GM19043 (cell line): ENCODE results near the gene ATP7B.
A peak's percentile ranks its signal among the peaks of the same experiment; 100 is the strongest.
"Not testable (repeated sequence)": the region's sequence is repeated elsewhere in the genome, so short reads cannot be mapped to it uniquely, and the experiment has no call there.

Experiments
- ATAC-seq: cut with Tn5 transposase; IDR thresholded peaks from one replicate; pipeline ENCODE4 v1.9.1; 2021; ENCODE audit warnings: low read depth; ENCODE audit not compliant: unreplicated experiment

Gene ATP7B

GRCh38 chr13:52006523-52007245, 4.6 kb downstream of the ATP7B start:
- ATAC-seq, result no peak

GRCh38 chr13:52005841-52006522, 5.3 kb downstream of the ATP7B start:
- no peak for ATAC-seq

- ATAC-seq, result no peak
These were observed 6.6 kb downstream of the ATP7B start for GRCh38 chr13:52004511-52005170.

- ATAC-seq, result no peak
These were observed 7.7 kb downstream of the ATP7B start for GRCh38 chr13:52003541-52003940.

- no peak for ATAC-seq
These were observed 8.9 kb downstream of the ATP7B start for GRCh38 chr13:52002361-52002760.

GRCh38 chr13:52001120-52001731, 10.0 kb downstream of the ATP7B start:
- peak; percentile 71 for ATAC-seq

- ATAC-seq, result no peak
These were observed 11.3 kb downstream of the ATP7B start for GRCh38 chr13:51999921-52000320.

- no peak for ATAC-seq
These were observed 11.7 kb downstream of the ATP7B start for GRCh38 chr13:51999510-51999911.

GRCh38 chr13:51998723-51999509, 12.3 kb downstream of the ATP7B start:
- no peak for ATAC-seq

- ATAC-seq, result no peak
These were observed 13.5 kb downstream of the ATP7B start for GRCh38 chr13:51997641-51998330.

- ATAC-seq, result no peak
These were observed 14.1 kb downstream of the ATP7B start for GRCh38 chr13:51997186-51997585.

GRCh38 chr13:51996641-51997040, 14.6 kb downstream of the ATP7B start:
- no peak for ATAC-seq

- no peak for ATAC-seq
These were observed 15.3 kb downstream of the ATP7B start for GRCh38 chr13:51995677-51996551.

GRCh38 chr13:51993713-51994112, 17.5 kb downstream of the ATP7B start:
- ATAC-seq, result no peak

GRCh38 chr13:51988988-51989618, 22.1 kb downstream of the ATP7B start:
- ATAC-seq, result no peak

GRCh38 chr13:51984904-51985303, 26.3 kb downstream of the ATP7B start:
- ATAC-seq, result not testable (repeated sequence)

GRCh38 chr13:51983292-51983691, 28.0 kb downstream of the ATP7B start:
- ATAC-seq, result not testable (repeated sequence)

GRCh38 chr13:51981355-51981754, 29.9 kb downstream of the ATP7B start:
- no peak for ATAC-seq
